ENCODE measurements around the gene E2F1.

DNA sequence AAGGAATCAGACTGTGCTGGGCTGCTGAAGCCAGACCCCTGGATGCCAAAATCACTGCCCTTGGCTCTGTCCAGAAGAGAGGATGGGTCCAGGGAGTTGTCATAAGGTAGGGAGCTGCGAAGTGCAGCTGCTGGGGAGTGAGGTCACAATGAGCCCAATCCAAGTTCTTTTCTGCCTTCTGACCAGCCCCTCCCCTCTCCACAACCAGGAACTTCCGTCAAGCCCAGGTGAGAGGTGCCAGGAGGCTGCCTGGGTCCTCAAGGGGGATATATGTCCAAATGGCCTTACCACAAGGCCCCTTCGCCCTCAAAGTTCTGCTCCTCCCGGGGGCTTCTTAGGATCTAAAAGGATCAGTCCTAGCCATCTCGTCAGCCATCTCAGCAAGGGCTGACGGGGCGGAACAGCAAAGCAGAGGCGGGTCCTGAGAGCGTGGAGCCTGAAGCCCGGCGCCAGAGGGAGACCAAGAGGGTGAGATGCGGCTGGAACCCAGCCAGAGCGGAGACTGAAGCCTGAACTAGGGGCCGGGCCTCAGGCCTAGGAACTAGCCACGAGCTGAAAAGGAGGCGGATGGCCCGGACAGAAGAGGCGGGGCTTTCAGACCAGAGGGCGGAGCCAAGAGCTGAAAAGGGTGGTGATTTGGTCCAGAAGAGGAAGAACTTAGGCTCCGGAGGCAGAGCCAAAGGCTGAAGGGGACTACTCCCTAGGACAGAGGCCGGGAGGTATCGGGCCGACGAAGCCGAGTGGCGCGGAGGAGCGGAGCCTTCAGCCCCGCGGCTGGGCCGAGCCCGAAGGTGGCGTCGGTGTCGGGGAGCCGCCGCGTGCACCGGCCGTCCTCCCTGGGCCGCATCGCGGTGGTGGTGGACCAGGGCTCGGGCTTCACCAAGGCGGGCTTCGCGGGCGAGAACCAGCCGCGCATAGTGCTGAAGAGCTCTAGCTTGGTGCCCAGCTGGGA is 19.6 kb downstream of the E2F1 start, which contains the start of gene ACTL10:
- TF ChIP-seq, protein P1, sequence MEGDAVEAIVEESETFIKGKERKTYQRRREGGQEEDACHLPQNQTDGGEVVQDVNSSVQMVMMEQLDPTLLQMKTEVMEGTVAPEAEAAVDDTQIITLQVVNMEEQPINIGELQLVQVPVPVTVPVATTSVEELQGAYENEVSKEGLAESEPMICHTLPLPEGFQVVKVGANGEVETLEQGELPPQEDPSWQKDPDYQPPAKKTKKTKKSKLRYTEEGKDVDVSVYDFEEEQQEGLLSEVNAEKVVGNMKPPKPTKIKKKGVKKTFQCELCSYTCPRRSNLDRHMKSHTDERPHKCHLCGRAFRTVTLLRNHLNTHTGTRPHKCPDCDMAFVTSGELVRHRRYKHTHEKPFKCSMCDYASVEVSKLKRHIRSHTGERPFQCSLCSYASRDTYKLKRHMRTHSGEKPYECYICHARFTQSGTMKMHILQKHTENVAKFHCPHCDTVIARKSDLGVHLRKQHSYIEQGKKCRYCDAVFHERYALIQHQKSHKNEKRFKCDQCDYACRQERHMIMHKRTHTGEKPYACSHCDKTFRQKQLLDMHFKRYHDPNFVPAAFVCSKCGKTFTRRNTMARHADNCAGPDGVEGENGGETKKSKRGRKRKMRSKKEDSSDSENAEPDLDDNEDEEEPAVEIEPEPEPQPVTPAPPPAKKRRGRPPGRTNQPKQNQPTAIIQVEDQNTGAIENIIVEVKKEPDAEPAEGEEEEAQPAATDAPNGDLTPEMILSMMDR (IDR thresholded peaks at IDR 0.05; ENCODE audit: insufficient read depth, low read length) = no peak
- TF ChIP-seq GABPA (IDR thresholded peaks at IDR 0.05; ENCODE audit: low read depth) = no peak

All from HL-60 (cell line).